NCI-H2029 (cell line): ENCODE data around the gene FOXP1.
A peak's percentile ranks its signal among the peaks of the same experiment; 100 is the strongest.

Experiments used
- DNase-seq: peaks from one replicate; lab custom pipeline; 2025; lab: John Stamatoyannopoulos, UW

The FOXP1 gene

DNA sequence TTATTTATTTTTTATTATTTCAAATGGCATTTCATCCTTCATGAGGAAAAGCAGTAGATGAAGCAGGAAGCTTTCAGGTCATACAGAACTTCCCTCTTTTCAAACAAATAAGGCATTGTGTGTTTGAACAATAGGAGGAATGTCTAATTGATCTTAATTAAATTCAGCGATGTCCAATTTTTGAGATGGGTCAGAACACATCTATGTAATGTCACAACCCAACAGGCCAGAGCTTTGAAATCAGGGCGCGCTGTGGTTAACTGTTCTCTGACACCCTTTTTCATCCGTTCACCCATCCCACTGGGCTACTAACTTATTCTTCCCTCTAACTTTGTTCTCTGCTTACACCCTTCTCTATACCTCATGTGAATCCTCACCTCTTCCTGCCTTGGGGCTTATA, 510.5 kb downstream of the FOXP1 start:
- no peak for DNase-seq

DNA sequence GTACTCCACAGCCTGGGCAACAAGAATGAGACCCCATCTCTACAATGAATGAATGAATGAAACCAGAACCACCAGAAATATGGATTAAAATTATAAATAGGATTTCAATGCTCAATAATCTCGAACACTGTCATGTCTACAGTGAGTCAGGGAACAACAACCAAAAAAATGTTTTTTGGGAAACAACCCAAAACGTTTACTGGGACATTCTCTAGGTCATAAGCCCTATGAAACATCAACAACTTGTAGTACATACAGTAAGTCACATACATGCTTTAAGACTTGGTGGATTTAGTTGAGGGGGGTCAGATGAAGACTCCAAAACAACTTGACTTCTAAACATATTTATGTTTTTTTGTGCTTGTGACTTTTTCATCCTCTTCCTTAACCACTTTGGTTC, 511.2 kb downstream of the FOXP1 start:
- no peak for DNase-seq

GRCh38 chr3:71070497-71071463, 512.7 kb downstream of the FOXP1 start:
- DNase-seq, result no peak

- DNase-seq, result no peak
These were observed 513.7 kb downstream of the FOXP1 start for GRCh38 chr3:71069797-71070196.

DNA sequence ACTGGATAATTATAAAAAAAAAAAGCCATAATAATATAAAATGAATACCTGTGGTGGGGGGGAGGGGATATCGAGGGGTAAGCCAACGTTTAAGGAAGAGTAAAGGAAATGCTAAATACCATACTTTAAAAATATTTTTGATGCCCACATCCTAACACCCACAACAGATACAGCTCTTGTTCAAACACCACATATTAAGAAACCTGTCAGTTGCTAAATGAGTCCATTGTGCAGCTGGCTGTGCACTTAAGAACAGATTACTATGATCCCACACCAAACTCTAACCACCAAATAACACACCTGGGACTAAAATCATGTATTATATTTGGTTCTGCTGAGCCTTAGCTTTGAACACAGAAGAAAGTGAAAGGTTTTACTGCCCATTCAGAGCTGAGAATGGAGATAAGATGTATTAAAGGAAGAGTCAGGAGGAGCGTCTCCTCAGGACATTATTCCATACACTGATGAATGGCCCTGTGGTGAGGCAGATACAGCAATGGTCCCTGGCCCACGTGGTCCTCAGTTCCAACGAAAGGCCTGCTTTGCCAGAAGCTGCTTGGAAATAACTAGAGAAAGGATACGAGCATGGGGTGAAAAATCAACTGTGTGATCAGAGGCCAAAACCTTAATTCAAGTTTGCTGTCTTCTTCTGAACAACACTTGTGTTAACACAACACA, 515.4 kb downstream of the FOXP1 start:
- no peak for DNase-seq

DNA sequence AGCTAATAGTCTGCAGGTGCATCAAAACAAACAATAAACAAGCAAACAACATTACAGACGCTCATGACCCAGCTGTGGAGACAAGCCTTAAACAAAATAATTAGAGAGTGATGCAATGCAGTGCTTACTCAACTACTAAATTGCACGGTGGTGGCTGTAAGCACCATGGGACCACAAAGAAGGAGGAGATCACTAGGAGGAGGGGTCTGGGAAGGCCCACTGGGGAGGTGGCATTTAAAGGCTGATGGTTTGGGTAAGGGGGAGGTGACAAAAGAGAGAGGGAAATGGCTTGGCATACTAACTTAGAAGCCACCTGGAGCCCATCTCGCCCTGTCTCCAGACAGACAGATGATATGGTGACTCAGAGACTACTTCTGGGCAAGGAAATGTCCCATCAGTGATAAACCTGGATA, 516.7 kb downstream of the FOXP1 start:
- DNase-seq, result no peak

DNA sequence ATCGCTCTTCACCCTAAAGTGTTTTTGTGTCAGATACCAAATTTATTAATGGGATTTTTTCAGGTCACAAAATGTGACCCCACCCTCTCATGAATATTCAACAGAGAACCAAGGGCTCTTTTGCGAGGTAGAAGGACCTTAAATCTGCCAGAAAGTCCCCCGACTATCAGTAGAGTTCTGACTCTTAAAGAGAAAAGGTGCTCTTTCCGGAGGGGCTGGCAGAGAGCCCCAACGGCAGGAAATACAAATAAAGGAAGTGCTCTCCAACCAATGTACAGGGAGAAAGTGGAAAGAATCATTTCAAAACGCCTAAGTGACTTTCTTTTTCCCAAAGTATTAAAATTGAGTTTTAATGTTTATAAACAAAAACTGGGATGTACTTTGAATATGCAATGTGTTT, 517.2 kb downstream of the FOXP1 start:
- no peak for DNase-seq

DNA sequence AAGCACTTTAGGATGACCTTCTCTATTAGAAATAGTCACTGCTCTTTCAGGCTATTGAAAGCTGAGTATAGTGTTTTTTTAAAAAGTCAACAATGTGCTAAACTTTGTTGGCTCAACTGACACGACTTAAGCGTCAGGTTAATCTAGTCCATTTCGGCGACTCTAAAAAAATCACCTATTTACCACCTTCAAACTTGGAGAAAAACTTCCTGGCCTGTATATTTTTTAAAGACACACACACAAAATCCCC, 517.8 kb downstream of the FOXP1 start:
- no peak for DNase-seq

DNA sequence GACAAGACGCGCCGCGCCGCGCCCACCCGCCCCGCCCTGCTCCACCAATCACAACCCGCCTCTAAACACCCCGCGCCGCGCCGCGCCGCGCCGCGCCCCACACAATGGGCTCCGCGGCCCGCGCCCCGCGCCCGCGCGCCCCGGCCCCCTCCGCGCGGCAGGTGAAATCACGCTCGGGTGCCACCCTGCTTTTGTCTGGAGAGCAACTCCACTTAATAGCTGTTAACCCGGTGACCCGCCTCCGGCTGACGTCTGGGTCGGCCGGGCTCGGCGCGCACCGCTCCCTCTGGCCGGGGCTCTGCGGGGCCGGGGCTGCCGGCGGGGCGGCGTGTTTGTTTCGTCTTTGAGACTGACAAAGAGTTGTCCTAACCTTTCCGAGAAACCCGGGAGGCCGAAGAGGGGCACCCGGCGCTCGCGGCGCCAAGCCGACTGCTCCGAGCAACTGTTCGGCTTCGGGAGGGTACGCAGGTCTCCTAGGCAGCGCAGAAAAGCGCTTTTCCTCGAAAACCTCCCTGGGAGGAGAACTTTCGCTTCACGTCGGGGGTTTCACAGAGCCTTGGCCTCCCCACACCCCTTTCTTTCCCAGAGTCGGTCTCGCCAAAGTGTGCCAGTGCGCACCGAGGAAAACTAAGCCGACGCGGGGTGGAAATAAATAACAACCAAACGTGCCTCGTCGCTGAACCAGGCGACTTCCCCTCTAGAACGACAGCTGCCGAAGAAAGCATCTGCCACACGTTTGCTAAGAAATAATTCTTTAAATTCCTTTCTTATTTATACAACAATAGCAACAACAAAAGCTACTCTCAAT, 518.4 kb downstream of the FOXP1 start:
- peak; percentile 24 for DNase-seq

DNA sequence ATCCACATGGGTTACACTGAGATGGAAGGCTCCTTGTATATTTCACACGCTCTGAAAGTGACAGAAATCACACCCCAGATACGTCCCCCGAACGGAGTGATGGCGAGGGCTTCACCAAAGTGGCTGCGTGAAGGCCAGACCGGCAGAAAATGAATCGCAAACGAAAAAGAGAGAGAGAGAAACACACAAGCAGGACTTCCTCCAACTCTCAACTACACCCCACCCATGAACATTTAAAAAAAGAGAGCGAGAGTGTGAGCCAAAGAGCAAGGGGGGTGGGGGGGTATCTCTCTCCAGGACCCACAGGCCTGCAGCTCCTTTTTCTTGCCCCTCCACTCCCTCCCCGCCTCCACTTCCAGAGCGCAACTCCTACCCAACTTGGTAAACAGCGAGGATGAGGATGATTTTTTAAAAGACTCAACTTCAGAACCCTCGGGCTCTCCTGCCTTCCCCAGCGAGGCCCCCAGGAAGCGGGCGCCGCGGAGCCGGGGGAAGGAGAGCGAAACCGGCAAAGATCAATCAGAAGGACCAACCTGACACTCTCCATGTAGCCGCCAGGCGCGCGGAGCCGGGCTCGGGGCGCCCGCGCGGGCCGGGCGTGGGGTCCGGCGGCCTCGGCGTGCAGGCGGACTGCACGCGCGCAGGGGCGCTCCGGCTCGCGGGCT, 519.1 kb downstream of the FOXP1 start:
- DNase-seq, result peak; percentile 20

GRCh38 chr3:71063773-71064290, 519.7 kb downstream of the FOXP1 start:
- DNase-seq, result no peak

DNA sequence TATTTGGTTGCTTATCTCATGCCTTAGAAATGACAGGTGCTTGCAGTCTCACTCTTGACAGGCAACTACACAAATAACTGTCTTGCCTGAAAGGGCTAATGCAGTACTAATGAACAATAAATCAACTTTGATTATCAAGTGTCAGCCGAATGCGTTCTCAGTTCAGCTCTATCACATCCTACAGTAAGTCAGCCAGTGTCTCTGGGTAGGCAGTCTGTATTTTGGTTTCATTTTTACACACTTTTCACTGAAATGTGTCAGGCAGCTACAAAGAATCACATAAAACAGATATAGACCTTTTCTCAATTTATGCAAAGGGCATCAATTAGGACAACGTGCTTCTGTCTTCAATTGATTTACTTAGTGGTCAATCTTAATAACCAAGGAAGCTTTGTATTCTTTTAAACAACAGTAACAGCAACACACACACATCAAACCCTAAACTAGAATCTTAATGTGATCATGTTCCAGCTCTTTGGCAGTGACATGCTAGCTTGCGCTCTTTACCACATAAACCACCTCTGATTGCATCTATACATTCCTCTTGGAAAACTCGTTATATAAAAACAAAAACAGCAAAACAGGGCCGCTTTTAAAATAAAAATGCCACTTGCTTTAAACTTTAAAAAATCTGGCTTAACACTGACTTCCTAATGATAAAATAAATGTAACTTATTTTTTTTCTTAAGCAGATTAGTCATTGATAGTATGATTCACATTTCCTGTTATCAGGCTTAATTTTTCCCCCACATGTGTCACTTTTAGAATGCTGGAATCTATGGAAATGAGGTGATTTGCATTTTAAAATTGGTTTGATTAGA, 520.4 kb downstream of the FOXP1 start:
- DNase-seq, result no peak

- no peak for DNase-seq
These were observed 521.2 kb downstream of the FOXP1 start for GRCh38 chr3:71062037-71062932.

GRCh38 chr3:71061581-71061980, 521.9 kb downstream of the FOXP1 start:
- no peak for DNase-seq

- DNase-seq, result no peak
These were observed 522.5 kb downstream of the FOXP1 start for GRCh38 chr3:71061037-71061436.

DNA sequence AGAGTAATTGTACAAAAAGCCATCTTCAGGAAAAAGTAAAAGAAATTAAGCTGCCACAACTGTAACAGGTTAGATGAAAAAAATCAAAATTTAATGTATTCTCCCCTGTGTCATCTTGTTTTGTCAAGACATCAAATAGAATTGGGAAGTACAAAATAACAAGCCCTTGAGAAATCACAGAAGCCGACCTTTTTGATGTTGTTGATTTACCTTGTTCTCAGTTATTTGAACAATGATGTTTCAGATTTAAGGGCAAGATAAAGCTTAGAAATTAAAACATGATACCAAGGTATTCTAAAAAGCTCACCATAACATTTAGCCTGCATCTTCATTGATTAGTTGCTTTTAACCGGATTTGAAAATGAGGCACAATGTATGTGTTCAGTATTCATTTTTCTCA, 523.0 kb downstream of the FOXP1 start:
- no peak for DNase-seq

DNA sequence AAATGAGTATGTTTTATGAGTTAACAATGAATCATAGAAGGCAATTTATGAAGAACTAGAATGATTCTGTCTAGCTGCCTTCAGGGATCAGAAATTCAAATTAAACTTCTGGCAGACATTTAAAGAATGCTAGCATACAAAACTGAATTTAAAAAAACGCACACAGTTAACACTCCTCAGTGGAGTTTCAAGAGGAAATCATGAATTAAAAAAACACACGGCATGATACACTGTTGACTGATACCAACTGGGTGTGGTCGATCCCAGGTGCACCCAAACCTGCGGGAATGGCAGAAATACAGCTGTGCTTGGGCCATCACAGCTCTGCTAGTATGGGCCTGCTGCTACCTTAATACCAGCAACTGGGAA, 526.0 kb downstream of the FOXP1 start:
- DNase-seq, result no peak

DNA sequence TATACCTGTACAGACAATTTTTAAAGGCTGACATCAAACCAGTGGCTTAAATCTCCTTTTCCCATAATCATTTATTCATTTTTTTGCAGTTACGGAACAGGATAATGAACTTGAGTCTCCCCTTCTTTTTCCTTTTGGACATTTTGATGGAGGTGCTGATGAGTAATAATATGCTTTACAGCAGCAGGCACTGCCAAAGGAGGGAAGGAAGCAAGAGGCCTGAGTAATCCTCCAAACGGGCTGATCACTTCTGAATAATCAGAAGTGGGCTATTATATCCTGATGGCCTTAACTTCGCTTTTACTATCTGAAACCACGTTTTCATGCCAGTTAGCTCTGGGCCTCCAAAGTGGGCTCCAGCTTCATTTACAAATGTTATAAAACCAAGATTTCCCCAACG, 527.2 kb downstream of the FOXP1 start:
- no peak for DNase-seq

DNA sequence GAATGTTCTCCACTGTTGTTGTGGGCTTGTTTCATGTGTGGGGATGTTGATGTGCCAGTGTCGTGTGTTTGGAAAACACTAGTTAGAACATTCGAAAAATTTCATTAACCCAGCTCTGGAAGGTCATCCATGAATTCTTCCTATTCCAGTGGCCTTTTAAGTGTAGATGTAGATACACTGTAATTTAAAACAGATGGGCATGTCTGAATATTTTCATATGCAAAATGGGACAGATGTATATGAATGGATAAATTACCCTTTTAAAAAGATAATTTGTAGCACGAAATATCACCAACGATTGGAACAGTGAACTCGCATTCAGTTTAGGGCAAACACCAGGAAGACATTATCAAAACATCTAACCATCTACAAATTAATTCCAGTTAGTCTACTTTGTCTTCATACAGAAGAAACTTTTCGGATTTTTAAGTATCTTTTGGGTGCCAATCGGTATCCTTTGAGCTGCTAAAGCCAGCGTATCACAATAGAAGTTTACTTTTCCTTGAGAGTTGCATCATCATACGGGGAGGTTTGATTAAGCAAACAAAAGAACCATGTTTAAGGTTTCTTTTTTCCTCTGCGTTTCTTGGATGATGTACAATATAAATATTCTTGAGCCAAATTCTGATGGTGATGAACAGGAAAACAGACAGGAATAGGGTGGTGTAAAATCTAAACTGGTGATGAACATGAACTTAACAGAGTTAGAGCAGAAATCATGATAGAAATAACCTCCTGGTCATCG, 528.1 kb downstream of the FOXP1 start:
- no peak for DNase-seq
